GM18867 (cell line): ENCODE measurements around the gene SEC61G.

Source experiments
- ATAC-seq: cut with Tn5 transposase; IDR thresholded peaks from one replicate; pipeline ENCODE4 v1.9.1; 2021; ENCODE audit warnings: mild to moderate bottlenecking, moderate library complexity; ENCODE audit not compliant: unreplicated experiment

The SEC61G gene

GRCh38 chr7:54769203-54769602 lies 10.2 kb upstream of the SEC61G start:
- ATAC-seq, result no peak

GRCh38 chr7:54764861-54765260 lies 5.8 kb upstream of the SEC61G start:
- no peak for ATAC-seq

- ATAC-seq, result no peak
Measured at GRCh38 chr7:54757711-54758110, 1.3 kb downstream of the SEC61G start.

GRCh38 chr7:54749200-54749599 lies 9.8 kb downstream of the SEC61G start:
- ATAC-seq, result no peak

- ATAC-seq, result no peak
Measured at GRCh38 chr7:54747234-54747633, 11.8 kb downstream of the SEC61G start.

- no peak for ATAC-seq
Measured at GRCh38 chr7:54743580-54743979, 15.4 kb downstream of the SEC61G start.

- no peak for ATAC-seq
Measured at GRCh38 chr7:54738737-54739136, 20.3 kb downstream of the SEC61G start.

GRCh38 chr7:54729107-54729506 lies 29.9 kb downstream of the SEC61G start:
- ATAC-seq, result no peak

GRCh38 chr7:54728411-54728810 lies 30.6 kb downstream of the SEC61G start:
- no peak for ATAC-seq

GRCh38 chr7:54725255-54725654 lies 33.8 kb downstream of the SEC61G start:
- no peak for ATAC-seq

- ATAC-seq, result no peak
Measured at GRCh38 chr7:54722502-54722901, 36.5 kb downstream of the SEC61G start.

- ATAC-seq, result no peak
Measured at GRCh38 chr7:54722026-54722425, 37.0 kb downstream of the SEC61G start.

- ATAC-seq, result no peak
Measured at GRCh38 chr7:54719974-54720373, 39.0 kb downstream of the SEC61G start.

- no peak for ATAC-seq
Measured at GRCh38 chr7:54719425-54719824, 39.6 kb downstream of the SEC61G start.

GRCh38 chr7:54712820-54713219 lies 46.2 kb downstream of the SEC61G start:
- no peak for ATAC-seq

GRCh38 chr7:54711900-54712595 lies 47.0 kb downstream of the SEC61G start:
- ATAC-seq, result no peak

GRCh38 chr7:54709283-54709682 lies 49.7 kb downstream of the SEC61G start:
- no peak for ATAC-seq

GRCh38 chr7:54705436-54705835 lies 53.6 kb downstream of the SEC61G start:
- ATAC-seq, result no peak

- no peak for ATAC-seq
Measured at GRCh38 chr7:54704851-54705250, 54.2 kb downstream of the SEC61G start.
